NCI-H2029 (cell line): Measurements from ENCODE around the gene ANKH.

Source experiments
- DNase-seq: peaks from one replicate; lab custom pipeline; 2025; lab: John Stamatoyannopoulos, UW

Gene ANKH

DNA sequence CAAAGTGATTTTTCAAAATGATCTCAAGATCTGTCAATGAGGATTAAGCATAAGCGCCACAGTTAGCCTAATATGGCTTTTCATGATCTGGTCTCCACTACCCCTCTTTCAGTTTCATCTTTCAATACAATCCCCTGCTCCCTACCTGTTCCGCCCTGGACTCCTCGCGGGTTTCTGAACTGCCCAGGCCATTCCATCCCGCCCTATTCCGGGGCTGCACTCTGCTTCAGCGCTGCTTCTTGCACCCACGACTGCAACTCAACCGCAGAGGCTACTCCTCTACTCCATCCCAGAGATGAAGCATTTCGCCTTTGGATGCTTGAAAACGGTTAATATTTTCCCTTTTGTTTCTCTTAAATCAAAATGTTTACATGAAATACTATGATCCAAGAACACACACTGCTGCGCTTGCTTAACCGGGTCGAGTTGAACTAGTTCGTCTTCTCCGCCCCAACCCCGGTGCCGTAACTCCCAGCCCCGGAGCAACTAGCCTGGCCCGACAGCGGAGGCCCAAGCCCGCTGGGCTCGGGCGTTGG, 207.8 kb downstream of the ANKH start:
- DNase-seq: no peak

DNA sequence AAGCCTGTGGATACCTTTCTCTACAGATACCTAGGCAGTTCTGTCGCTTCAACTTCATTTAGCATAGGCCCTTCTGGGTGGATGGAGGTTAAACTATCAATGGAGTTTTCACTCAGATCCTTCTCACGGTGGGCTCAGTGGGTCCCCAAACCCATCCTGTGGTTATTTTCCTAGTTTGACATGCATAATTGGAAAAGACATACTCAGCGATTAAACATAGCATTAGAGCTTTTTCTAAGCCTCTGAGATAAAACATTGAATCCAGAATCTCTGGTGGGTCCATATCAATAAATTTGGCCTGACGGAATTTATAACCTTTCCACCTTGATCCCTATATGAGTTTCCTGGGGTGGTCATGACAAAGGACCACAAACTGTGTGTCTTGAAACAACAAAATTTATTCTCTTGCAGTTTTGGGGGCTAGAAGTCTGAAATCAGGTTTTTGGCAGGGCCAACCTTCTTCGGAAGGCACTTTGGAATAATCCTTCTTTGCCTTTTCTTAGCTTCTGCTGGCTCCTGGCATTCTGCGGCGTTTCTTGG, 208.8 kb downstream of the ANKH start:
- DNase-seq: no peak

DNA sequence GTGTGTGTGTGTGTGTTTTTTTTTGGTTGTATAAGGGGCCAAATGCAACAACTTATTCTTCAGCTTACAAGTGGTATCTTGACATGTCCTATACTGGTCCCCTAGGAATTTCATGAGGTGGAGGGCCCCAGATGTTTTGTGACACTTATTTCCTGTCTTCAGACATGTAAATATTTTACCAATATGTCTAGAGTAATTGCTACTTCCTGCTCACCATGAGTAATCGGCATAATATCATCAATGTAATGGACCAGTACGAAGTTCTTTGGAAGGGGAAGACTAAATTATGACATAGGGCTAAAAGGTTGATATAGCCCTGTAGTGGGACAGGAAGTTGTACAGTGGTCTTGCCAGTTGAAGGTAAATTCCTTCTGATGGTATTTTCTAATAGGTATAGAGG, 210.7 kb downstream of the ANKH start:
- DNase-seq: no peak

DNA sequence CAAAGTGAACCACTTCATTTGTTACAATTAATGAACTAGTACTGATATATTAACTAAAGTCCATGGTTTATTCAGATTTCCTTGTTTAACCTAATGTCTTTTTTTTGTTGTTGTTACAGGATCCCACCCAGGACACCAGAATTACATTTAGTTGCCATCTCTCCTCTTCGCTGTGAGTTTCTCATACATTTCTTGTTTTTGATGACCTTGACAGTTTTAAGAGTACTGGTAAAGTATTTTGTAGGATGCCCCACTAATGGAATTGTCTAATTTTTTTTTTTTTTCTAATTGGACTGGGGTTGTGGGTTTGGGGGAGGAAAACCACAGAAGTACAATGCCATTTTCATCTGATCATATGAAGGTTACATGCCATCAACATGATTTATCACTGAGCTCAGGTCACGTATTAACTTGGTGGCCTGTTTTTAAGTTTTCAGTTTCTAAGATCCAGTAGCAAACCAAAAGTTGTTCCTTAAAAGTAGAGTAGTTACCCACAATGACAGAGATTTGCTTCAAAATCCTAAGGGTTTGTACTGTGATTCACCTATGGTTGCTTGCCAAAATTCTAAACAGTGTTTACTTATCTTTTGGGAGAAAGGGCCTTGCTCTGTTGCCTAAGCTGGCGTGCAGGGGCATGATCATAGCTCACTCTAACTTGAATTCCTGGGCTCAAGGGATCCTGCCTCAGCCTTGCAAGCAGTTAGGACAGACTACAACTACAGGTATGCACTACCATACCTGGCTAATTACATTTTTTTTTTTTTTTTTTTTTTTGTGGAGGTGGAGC, 211.6 kb downstream of the ANKH start:
- no peak for DNase-seq

DNA sequence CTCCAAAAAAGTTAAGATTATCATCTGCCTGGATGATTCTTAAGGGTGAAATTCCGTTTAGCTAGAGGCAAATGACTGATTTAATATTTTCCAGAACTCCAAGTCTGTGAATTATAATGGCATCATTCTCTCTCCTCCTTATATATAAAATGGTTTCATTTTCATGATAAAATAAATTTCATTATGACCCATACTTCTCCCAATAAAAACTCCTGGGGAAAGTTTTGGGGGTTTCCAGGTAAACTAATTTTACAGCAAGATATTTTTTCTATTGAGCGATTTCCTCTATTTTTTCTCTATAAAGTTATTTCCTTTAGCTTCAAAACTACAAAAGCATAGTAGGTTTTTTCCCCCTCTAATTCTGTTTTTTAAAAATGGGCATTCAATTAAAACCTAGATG, 214.7 kb downstream of the ANKH start:
- DNase-seq: no peak

DNA sequence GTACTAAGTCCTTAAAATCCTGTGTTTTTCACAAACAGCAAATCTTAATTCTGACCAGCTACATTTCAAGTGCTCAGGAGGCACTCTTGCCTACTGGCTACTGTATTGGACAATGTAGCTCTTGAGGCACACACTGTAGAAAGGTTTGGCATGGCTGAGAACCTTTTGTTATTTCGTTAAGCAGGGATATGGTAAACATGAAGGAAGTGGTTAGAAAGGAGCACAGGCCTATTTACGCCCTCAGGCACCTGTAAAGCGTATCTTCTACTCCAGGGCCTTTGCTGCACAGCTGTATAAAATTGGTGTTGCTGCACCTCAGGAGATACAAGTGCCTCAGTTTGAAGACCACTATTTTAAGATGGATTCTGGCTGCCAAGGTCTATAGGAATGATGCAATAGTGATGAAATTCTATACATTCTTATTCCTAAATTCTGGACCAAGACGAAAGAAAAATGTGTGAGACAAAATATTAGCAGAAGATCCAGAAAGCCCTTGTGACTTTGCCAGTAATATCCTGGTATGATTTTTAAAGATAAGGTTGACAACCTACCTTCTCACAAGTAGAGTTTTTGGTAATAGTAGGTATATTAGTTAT, 216.3 kb downstream of the ANKH start:
- DNase-seq: no peak
